Activated naive CD8-positive, alpha-beta T cell treated with anti-CD3 and anti-CD28 coated beads, Interleukin-2, amount 50 U/mL, for 16 hours (primary cell): ENCODE data around the gene NUCB1.

ENCODE experiments used
- DNase-seq: peaks from one replicate; pipeline ENCODE4 v3.0.0-alpha.2; 2020; ENCODE audit warnings: low read depth, low spot score

The NUCB1 gene

GRCh38 chr19:48962849-48963165, 62.7 kb downstream of the NUCB1 start:
- DNase-seq: no peak

- no peak for DNase-seq
Measured at GRCh38 chr19:48963371-48964204, 63.5 kb downstream of the NUCB1 start.

- no peak for DNase-seq
Measured at GRCh38 chr19:48964205-48965039, 64.3 kb downstream of the NUCB1 start.

GRCh38 chr19:48965040-48965805, 65.1 kb downstream of the NUCB1 start, which contains the start of gene FTL:
FTL (plus strand) TSS chr19:48965309; CDS start chr19:48965508, 199 bp downstream.
- peak; percentile 84 for DNase-seq

GRCh38 chr19:48965806-48966540, 65.9 kb downstream of the NUCB1 start:
- DNase-seq: peak; percentile 76

- no peak for DNase-seq
Measured at GRCh38 chr19:48966541-48967345, 66.6 kb downstream of the NUCB1 start.

- no peak for DNase-seq
Measured at GRCh38 chr19:48967346-48968178, 67.5 kb downstream of the NUCB1 start.

GRCh38 chr19:48968179-48968661, 68.1 kb downstream of the NUCB1 start:
- DNase-seq: no peak

GRCh38 chr19:48968813-48969218, 68.7 kb downstream of the NUCB1 start:
- DNase-seq: no peak

- no peak for DNase-seq
Measured at GRCh38 chr19:48969276-48970138, 69.4 kb downstream of the NUCB1 start.

GRCh38 chr19:48970139-48970766, 70.1 kb downstream of the NUCB1 start:
- no peak for DNase-seq

- peak; percentile 68 for DNase-seq
Measured at GRCh38 chr19:48970923-48971395, 70.8 kb downstream of the NUCB1 start.
